ENCODE data around the gene PCMTD2. TPM values are rescaled to one million over a fixed set of nuclear protein-coding genes. Genes with fewer than 3 reads are reported as not detected.

PCMTD2 gene
- total RNA-seq, 1 donor from 2014 or later, result 45.2 TPM

- TF ChIP-seq POLR2AphosphoS5 (IDR thresholded peaks at IDR 0.05; ENCODE audit: insufficient read depth in 1 of 2, low read depth in 1 of 2), result no peak
- no peak for TF ChIP-seq CTCF (IDR thresholded peaks at IDR 0.05)
- TF ChIP-seq POLR2A (IDR thresholded peaks at IDR 0.05), result no peak
- no peaks in the 10 kb centered on the region for H3K36me3 ChIP-seq
Observed at GRCh38 chr20:64237316-64237715, 18.2 kb upstream of the PCMTD2 start.

GRCh38 chr20:64238115-64238825, 17.3 kb upstream of the PCMTD2 start:
- H3K36me3 ChIP-seq, result no peaks in the 10 kb centered on the region
- intact Hi-C loops (cut with DNase I), result no loop called here
- TF ChIP-seq POLR2A (IDR thresholded peaks at IDR 0.05), result no peak
- no peak for TF ChIP-seq CTCF (IDR thresholded peaks at IDR 0.05)
- no peak for TF ChIP-seq POLR2AphosphoS5 (IDR thresholded peaks at IDR 0.05; ENCODE audit: insufficient read depth in 1 of 2, low read depth in 1 of 2)
- no peak for DNase-seq (ENCODE audit: extremely low spot score in 2 of 2)
- H3K4me1 ChIP-seq, result no peaks in the 10 kb centered on the region
- H3K27ac ChIP-seq, result no peak overlapping the region
- no peaks in the 10 kb centered on the region for H3K27me3 ChIP-seq
- no peaks in the 10 kb centered on the region for H3K9me3 ChIP-seq
- H3K4me3 ChIP-seq, result no peak overlapping the region

More at GRCh38 chr20:64237316-64237715, 18.2 kb upstream of the PCMTD2 start:
- DNase-seq (ENCODE audit: extremely low spot score in 2 of 2), result no peak
- H3K27me3 ChIP-seq, result no peaks in the 10 kb centered on the region
- H3K4me3 ChIP-seq, result no peak overlapping the region
- no peak overlapping the region for H3K27ac ChIP-seq
- H3K4me1 ChIP-seq, result no peaks in the 10 kb centered on the region
- no peaks in the 10 kb centered on the region for H3K9me3 ChIP-seq
- intact Hi-C loops (cut with DNase I), result no loop called here

GRCh38 chr20:64238851-64239387, 16.6 kb upstream of the PCMTD2 start:
- Histone ChIP-seq H3K9me3 (no peaks in the 10 kb centered on the region), H3K27ac (no peak overlapping the region), H3K4me1 (no peaks in the 10 kb centered on the region), H3K4me3 (no peak overlapping the region), H3K27me3 (no peaks in the 10 kb centered on the region), H3K36me3 (no peaks in the 10 kb centered on the region)
- TF ChIP-seq CTCF (IDR thresholded peaks at IDR 0.05), result no peak
- no peak for TF ChIP-seq POLR2AphosphoS5 (IDR thresholded peaks at IDR 0.05; ENCODE audit: insufficient read depth in 1 of 2, low read depth in 1 of 2)
- no peak for TF ChIP-seq POLR2A (IDR thresholded peaks at IDR 0.05)
- DNase-seq (ENCODE audit: extremely low spot score in 2 of 2), result no peak
- intact Hi-C loops (cut with DNase I), result no loop called here

- H3K27me3 ChIP-seq, result no peaks in the 10 kb centered on the region
- no peaks in the 10 kb centered on the region for H3K9me3 ChIP-seq
- intact Hi-C loops (cut with DNase I), result no loop called here
- TF ChIP-seq POLR2A (IDR thresholded peaks at IDR 0.05) (no peak), CTCF (IDR thresholded peaks at IDR 0.05) (no peak)
- H3K4me1 ChIP-seq, result no peaks in the 10 kb centered on the region
- H3K27ac ChIP-seq, result no peak overlapping the region
- DNase-seq (ENCODE audit: extremely low spot score in 2 of 2), result no peak
- H3K4me3 ChIP-seq, result no peak overlapping the region
- no peaks in the 10 kb centered on the region for H3K36me3 ChIP-seq
Observed at GRCh38 chr20:64239449-64240242, 15.9 kb upstream of the PCMTD2 start.
